Measurements from ENCODE around the gene DNAJC5. TPM values are rescaled to one million over a fixed set of nuclear protein-coding genes. Genes with fewer than 3 reads are reported as not detected.

DNAJC5 gene
- total and polyA plus RNA-seq, 10 donors = 12.7 to 83.1 (median 58.6) TPM

GRCh38 chr20:63972312-63973159 lies 77.6 kb downstream of the DNAJC5 start:
- peaks cover 0 to 27% (median 3%) of the 10 kb centered on the region in 6 donors for H3K36me3 ChIP-seq
- H3K9me3 ChIP-seq = no peaks in the 10 kb centered on the region
- no peak for DNase-seq
- WGBS, 5 donors = 58 to 64% (median 63%) methylated on average over 9 to 18 of the region's 18 CpGs
- peak overlapping the region in 6 of 8 donors; percentile 26 to 68 (median 58) for H3K27ac ChIP-seq
- H3K27me3 ChIP-seq (replicated peaks in 1 of 7) = peaks cover 0 to 3% (median 0%) of the 10 kb centered on the region in 7 donors
- TF ChIP-seq POLR2AphosphoS5 (IDR thresholded peaks at IDR 0.05) (peak in 2 of 3 donors; percentile 63 to 71), CTCF (IDR thresholded peaks at IDR 0.05 in 8 of 11, conservative IDR thresholded peaks at IDR 0.05 in 3 of 11) (no peak)
- H3K4me3 ChIP-seq = no peak overlapping the region
- peaks cover 16 to 73% (median 45%) of the 10 kb centered on the region in 6 donors for H3K4me1 ChIP-seq
- intact Hi-C loops (cut with DNase I; ENCODE audit: low total_unique reads) = loop anchor here (2.0 to 5.0 kb wide), 2 partner anchors 64 to 435 kb away; partner anchors contain the start of gene PTK6

GRCh38 chr20:63973160-63973479 lies 78.2 kb downstream of the DNAJC5 start:
- 72 to 97% (median 90%) methylated on average over 2 to 3 of the region's 3 CpGs for WGBS, 5 donors
- no peak for DNase-seq
- H3K27ac ChIP-seq = peak overlapping the region in 5 of 8 donors; percentile 45 to 68 (median 65)
- H3K9me3 ChIP-seq = no peaks in the 10 kb centered on the region
- TF ChIP-seq POLR2A (IDR thresholded peaks at IDR 0.05) (no peak), CTCF (IDR thresholded peaks at IDR 0.05 in 8 of 11, conservative IDR thresholded peaks at IDR 0.05 in 3 of 11) (no peak), POLR2AphosphoS5 (IDR thresholded peaks at IDR 0.05) (no peak)
- H3K4me3 ChIP-seq = no peak overlapping the region
- intact Hi-C loops (cut with DNase I; ENCODE audit: low total_unique reads) = loop anchor here (2.0 to 5.0 kb wide), 2 partner anchors 64 to 436 kb away; partner anchors contain the start of gene PTK6
- H3K4me1 ChIP-seq = peaks cover 22 to 74% (median 50%) of the 10 kb centered on the region in 6 donors
- H3K27me3 ChIP-seq (replicated peaks in 1 of 7) = peaks cover 0 to 3% (median 0%) of the 10 kb centered on the region in 7 donors
- peaks cover 0 to 22% (median 3%) of the 10 kb centered on the region in 6 donors for H3K36me3 ChIP-seq

- H3K9me3 ChIP-seq = no peaks in the 10 kb centered on the region
- intact Hi-C loops (cut with DNase I; ENCODE audit: low total_unique reads) = loop anchor here (2.0 to 5.0 kb wide), 2 partner anchors 65 to 437 kb away; partner anchors contain the start of gene PTK6
- DNase-seq = peak; percentile 95
- H3K27me3 ChIP-seq (replicated peaks in 1 of 7) = peaks cover 0 to 3% (median 0%) of the 10 kb centered on the region in 7 donors
- H3K27ac ChIP-seq = peak overlapping the region in 5 of 8 donors; percentile 45 to 68 (median 65)
- TF ChIP-seq POLR2AphosphoS5 (IDR thresholded peaks at IDR 0.05) (peak; percentile 35 to 80 (median 71)), POLR2A (IDR thresholded peaks at IDR 0.05) (no peak), CTCF (IDR thresholded peaks at IDR 0.05 in 8 of 11, conservative IDR thresholded peaks at IDR 0.05 in 3 of 11) (peak; percentile 95 to 99 (median 98))
- peak overlapping the region in 5 of 8 donors; percentile 4 to 55 (median 19) for H3K4me3 ChIP-seq
- 19 to 26% (median 20%) methylated on average over 27 to 37 of the region's 37 CpGs for WGBS, 5 donors
- peaks cover 0 to 22% (median 3%) of the 10 kb centered on the region in 6 donors for H3K36me3 ChIP-seq
- peaks cover 22 to 74% (median 51%) of the 10 kb centered on the region in 6 donors for H3K4me1 ChIP-seq
Observed at GRCh38 chr20:63973636-63974401, 78.9 kb downstream of the DNAJC5 start.
